Fibroblast of the aortic adventitia (primary cell): ENCODE data around the gene RGL2. TPM values are rescaled to one million over a fixed set of nuclear protein-coding genes. Genes with fewer than 3 reads are reported as not detected.

Source experiments
- DNase-seq: peaks from one replicate; pipeline ENCODE4 v3.0.0-alpha.2; 2010; ENCODE audit warnings: low read depth
- H3K4me3 ChIP-seq: 2 replicates; pipeline ENCODE4 v1.5.1; 2011; ENCODE audit warnings: low read depth, mild to moderate bottlenecking, control low read depth, low read length, moderate library complexity
- total RNA-seq: library from RNA; depleted of rRNA; stranded (reverse); fragments of >200 nt; gene quantifications from 2 replicates; pipeline ENCODE4 v1.2.3, GENCODE V29; 2012; ENCODE audit warnings: low replicate concordance
- TF ChIP-seq, protein P1 (sequence below): IDR thresholded peaks from 2 replicates; pipeline ENCODE4 v1.5.1; 2011; ENCODE audit warnings: mild to moderate bottlenecking, low read length, control low read depth, inconsistent platforms; ENCODE audit not compliant: insufficient read depth

Gene RGL2
- total RNA-seq, 1 donor, result 25.8 TPM

- DNase-seq, result no peak
- TF ChIP-seq, protein P1, sequence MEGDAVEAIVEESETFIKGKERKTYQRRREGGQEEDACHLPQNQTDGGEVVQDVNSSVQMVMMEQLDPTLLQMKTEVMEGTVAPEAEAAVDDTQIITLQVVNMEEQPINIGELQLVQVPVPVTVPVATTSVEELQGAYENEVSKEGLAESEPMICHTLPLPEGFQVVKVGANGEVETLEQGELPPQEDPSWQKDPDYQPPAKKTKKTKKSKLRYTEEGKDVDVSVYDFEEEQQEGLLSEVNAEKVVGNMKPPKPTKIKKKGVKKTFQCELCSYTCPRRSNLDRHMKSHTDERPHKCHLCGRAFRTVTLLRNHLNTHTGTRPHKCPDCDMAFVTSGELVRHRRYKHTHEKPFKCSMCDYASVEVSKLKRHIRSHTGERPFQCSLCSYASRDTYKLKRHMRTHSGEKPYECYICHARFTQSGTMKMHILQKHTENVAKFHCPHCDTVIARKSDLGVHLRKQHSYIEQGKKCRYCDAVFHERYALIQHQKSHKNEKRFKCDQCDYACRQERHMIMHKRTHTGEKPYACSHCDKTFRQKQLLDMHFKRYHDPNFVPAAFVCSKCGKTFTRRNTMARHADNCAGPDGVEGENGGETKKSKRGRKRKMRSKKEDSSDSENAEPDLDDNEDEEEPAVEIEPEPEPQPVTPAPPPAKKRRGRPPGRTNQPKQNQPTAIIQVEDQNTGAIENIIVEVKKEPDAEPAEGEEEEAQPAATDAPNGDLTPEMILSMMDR, result no peak
- peak overlapping the region; percentile 92 for H3K4me3 ChIP-seq
Observed at GRCh38 chr6:33313105-33313708, 14.5 kb upstream of the RGL2 start.

- TF ChIP-seq, protein P1, result no peak
- peak; percentile 60 for DNase-seq
- peak overlapping the region; percentile 92 for H3K4me3 ChIP-seq
Observed at GRCh38 chr6:33312361-33313104, 13.8 kb upstream of the RGL2 start.

GRCh38 chr6:33306356-33306755 is 7.6 kb upstream of the RGL2 start:
- no peak for DNase-seq
- H3K4me3 ChIP-seq, result no peak overlapping the region
- TF ChIP-seq, protein P1, result no peak

GRCh38 chr6:33305052-33305451 is 6.3 kb upstream of the RGL2 start:
- TF ChIP-seq, protein P1, result no peak
- no peak for DNase-seq
- H3K4me3 ChIP-seq, result no peak overlapping the region

DNA sequence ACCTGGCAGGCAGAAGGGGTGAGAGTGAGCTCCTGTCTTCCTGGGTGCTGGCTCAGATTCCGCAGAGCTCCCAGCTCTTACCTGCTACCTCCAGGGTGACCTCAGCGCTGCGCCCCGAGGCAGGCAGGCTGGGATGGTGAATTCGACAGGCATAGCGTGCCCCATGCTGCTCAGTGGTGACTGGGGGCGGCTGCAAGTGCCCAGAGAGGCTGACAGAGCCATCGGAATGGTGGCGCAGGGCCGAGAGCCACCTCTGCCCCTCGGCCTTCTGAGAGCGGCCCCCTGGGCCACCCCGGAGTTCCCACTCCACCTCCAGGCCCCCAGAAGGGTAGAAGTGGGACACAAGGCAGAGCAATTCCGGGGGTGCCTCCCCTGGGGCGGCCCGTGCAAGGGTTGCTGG is 5.5 kb upstream of the RGL2 start:
- DNase-seq, result no peak
- H3K4me3 ChIP-seq, result no peak overlapping the region
- TF ChIP-seq, protein P1, result no peak

DNA sequence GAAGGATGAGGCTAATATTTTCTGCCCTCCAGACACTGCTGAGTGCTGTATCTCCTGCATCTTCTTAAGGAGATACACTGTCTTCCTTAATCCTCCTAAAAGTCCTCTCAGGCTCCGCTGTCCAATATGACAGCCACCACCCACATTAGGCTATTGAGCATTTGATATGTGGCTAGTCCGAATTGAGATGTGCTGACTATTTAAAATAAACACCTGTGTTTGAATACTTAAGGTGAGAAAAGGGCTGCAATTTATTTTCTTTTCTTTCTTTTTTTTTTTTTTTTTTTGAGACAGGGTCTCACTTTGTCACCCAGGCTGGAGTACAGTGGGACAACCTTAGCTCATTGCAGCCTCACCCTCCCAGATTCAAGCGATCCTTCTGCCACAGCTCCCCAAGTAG is 3.1 kb upstream of the RGL2 start:
- DNase-seq, result no peak
- TF ChIP-seq, protein P1, result no peak
- H3K4me3 ChIP-seq, result no peak overlapping the region
